GM18907 (cell line): ENCODE data around the gene EP300.
A peak's percentile ranks its signal among the peaks of the same experiment; 100 is the strongest.

Source experiments
- ATAC-seq: cut with Tn5 transposase; IDR thresholded peaks from one replicate; pipeline ENCODE4 v1.9.1; 2021; ENCODE audit warnings: mild to moderate bottlenecking, moderate library complexity; ENCODE audit not compliant: unreplicated experiment

Gene EP300

GRCh38 chr22:41204066-41204465, 111.7 kb downstream of the EP300 start:
- no peak for ATAC-seq

- ATAC-seq: peak; percentile 92
Observed at GRCh38 chr22:41204992-41205900, 112.9 kb downstream of the EP300 start, which contains the start of gene L3MBTL2. L3MBTL2 (plus strand) TSS chr22:41205312; CDS start chr22:41205363, 51 bp downstream.

GRCh38 chr22:41206719-41207118, 114.3 kb downstream of the EP300 start:
- ATAC-seq: no peak

- no peak for ATAC-seq
Observed at GRCh38 chr22:41215409-41215808, 123.0 kb downstream of the EP300 start.

GRCh38 chr22:41215926-41216325, 123.5 kb downstream of the EP300 start:
- ATAC-seq: no peak

GRCh38 chr22:41216984-41217383, 124.6 kb downstream of the EP300 start:
- no peak for ATAC-seq

- ATAC-seq: peak; percentile 60
Observed at GRCh38 chr22:41217553-41218157, 125.3 kb downstream of the EP300 start.

- ATAC-seq: no peak
Observed at GRCh38 chr22:41222846-41223507, 130.6 kb downstream of the EP300 start.

- no peak for ATAC-seq
Observed at GRCh38 chr22:41223535-41223934, 131.1 kb downstream of the EP300 start.

GRCh38 chr22:41226723-41227655, 134.6 kb downstream of the EP300 start:
- no peak for ATAC-seq

GRCh38 chr22:41229215-41229614, 136.8 kb downstream of the EP300 start:
- no peak for ATAC-seq
